HCT116 (cell line): ENCODE results near the gene RCBTB2. TPM values are rescaled to one million over a fixed set of nuclear protein-coding genes. Genes with fewer than 3 reads are reported as not detected.

Experiments
- ATAC-seq: fragments of 200-7000 bp; cut with Tn5 transposase; 2 replicates; pipeline ENCODE4 v1.9.1; 2020; ENCODE audit warnings: mild to moderate bottlenecking, moderate library complexity
- BruUV-seq: library from RNA; stranded (reverse); fragments of 400-500 nt; replicated peaks from 2 replicates; lab custom pipeline; 2021; lab: Mats Ljungman, UMichigan
- CTCF ChIA-PET: fragments of 300-600 bp; sonication (Branson Sonifier 250); formaldehyde crosslinking; loops from one replicate; lab custom pipeline; 2021; ENCODE audit warnings: antibody characterized with exemption; lab: Charles Lee
- POLR2A ChIA-PET: fragments of 300-600, 350-600 bp; sonication (Branson Sonifier 250); formaldehyde crosslinking; loops from one replicate; lab custom pipeline; 2021; ENCODE audit warnings: antibody characterized with exemption; lab: Charles Lee
- RAD21 ChIA-PET, 2 experiments: fragments of 300-600 bp; sonication (Branson Sonifier 250); formaldehyde crosslinking; loops; one replicate each; lab custom pipeline; 2023; ENCODE audit warnings: low total read pairs in 2 of 2; ENCODE audit not compliant: uncharacterized antibody in 2 of 2, unreplicated experiment in 2 of 2, low non-redundant PET in 1 of 2; lab: Charles Lee
- DNase-seq: peaks from one replicate; pipeline ENCODE4 v3.0.0-alpha.2; 2010; ENCODE audit warnings: low read depth, low spot score
- H2AFZ ChIP-seq: fragments of 200-600 bp; shearing (Covaris generic), sonication (generic); 2 replicates; pipeline ENCODE4 v1.6.1; 2017; ENCODE audit warnings: low read depth, mixed run types, mixed read lengths, antibody characterized with exemption, low read length; ENCODE audit not compliant: poor library complexity, severe bottlenecking
- H3K27ac ChIP-seq: 2 replicates; pipeline ENCODE4 v1.5.1; 2012; ENCODE audit warnings: low read depth, low read length
- H3K27me3 ChIP-seq: fragments of 200-600 bp; sonication (generic); 2 replicates; pipeline ENCODE4 v1.6.1; 2016; ENCODE audit warnings: mixed run types, low read length, mixed read lengths; ENCODE audit not compliant: insufficient read depth
- H3K36me3 ChIP-seq, 2 experiments: fragments of 200-500 bp in 1 of 2; fragments of 200-600 bp in 1 of 2; sonication (Bioruptor generic) in 1 of 2; sonication (generic) in 1 of 2; 2 replicates each; pipeline versions ENCODE4 v1.5.1 to v1.6.1; 2014 to 2016; ENCODE audit warnings: low read length in 2 of 2, inconsistent platforms in 1 of 2, mixed read lengths in 1 of 2, mixed run types in 1 of 2; ENCODE audit not compliant: insufficient read depth in 2 of 2, control insufficient read depth in 1 of 2
- H3K4me1 ChIP-seq, 2 experiments: fragments of 200-600 bp in 1 of 2; sonication (generic) in 1 of 2; 2 replicates each; pipeline versions ENCODE4 v1.5.1 to v1.6.1; 2012 to 2017; ENCODE audit warnings: low read length in 2 of 2, inconsistent platforms in 1 of 2, mild to moderate bottlenecking in 1 of 2, mixed read lengths in 1 of 2, mixed run types in 1 of 2, moderate library complexity in 1 of 2; ENCODE audit not compliant: insufficient read depth in 2 of 2, control insufficient read depth in 1 of 2
- H3K4me2 ChIP-seq: fragments of 200-600 bp; sonication (generic); 2 replicates; pipeline ENCODE4 v1.6.1; 2017; ENCODE audit warnings: mixed run types, low read length, mixed read lengths
- H3K4me3 ChIP-seq, 2 experiments: fragments of 200-600 bp in 1 of 2; sonication (generic) in 1 of 2; replicated peaks in 1 of 2; 2 replicates each; pipeline ENCODE4 v1.5.1; 2011 to 2016; ENCODE audit warnings: low read length in 2 of 2, control low read depth in 1 of 2, low read depth in 1 of 2, mild to moderate bottlenecking in 1 of 2, mixed read lengths in 1 of 2, mixed run types in 1 of 2
- H3K79me2 ChIP-seq: fragments of 200-600 bp; sonication (generic); 2 replicates; pipeline ENCODE4 v1.6.1; 2017; ENCODE audit warnings: mild to moderate bottlenecking, mixed run types, low read length, moderate library complexity, mixed read lengths; ENCODE audit not compliant: insufficient read depth
- H3K9ac ChIP-seq: fragments of 200-600 bp; sonication (generic); 2 replicates; pipeline ENCODE4 v1.6.1; 2016; ENCODE audit warnings: low read length, mixed read lengths
- H3K9me2 ChIP-seq: fragments of 200-600 bp; sonication (generic), shearing (Covaris generic); 2 replicates; pipeline ENCODE4 v1.6.1; 2017; ENCODE audit warnings: mixed run types, mild to moderate bottlenecking, moderate library complexity; ENCODE audit not compliant: insufficient read depth
- H3K9me3 ChIP-seq, 2 experiments: fragments of 200-500 bp in 1 of 2; fragments of 200-600 bp in 1 of 2; sonication (Bioruptor generic) in 1 of 2; sonication (generic) in 1 of 2; 2 replicates each; pipeline ENCODE4 v1.6.1; 2014 to 2017; ENCODE audit warnings: low read length in 2 of 2, mixed read lengths in 2 of 2, inconsistent platforms in 1 of 2, low read depth in 1 of 2, mild to moderate bottlenecking in 1 of 2, mixed run types in 1 of 2, moderate library complexity in 1 of 2; ENCODE audit not compliant: control insufficient read depth in 1 of 2, insufficient read depth in 1 of 2
- H4K20me1 ChIP-seq: fragments of 200-600 bp; sonication (generic), shearing (Covaris generic); 2 replicates; pipeline ENCODE4 v1.6.1; 2017; ENCODE audit warnings: mixed run types, mild to moderate bottlenecking, moderate library complexity; ENCODE audit not compliant: insufficient read depth
- FOSL1 ChIP-seq: IDR thresholded peaks from 2 replicates; pipeline ENCODE4 v1.6.1; 2012; ENCODE audit warnings: low read depth
- JUND ChIP-seq: IDR thresholded peaks from 2 replicates; pipeline ENCODE4 v1.6.1; 2012
- SIN3A ChIP-seq: IDR thresholded peaks from 2 replicates; pipeline ENCODE4 v1.6.1; 2012; ENCODE audit warnings: low read depth
- TCF7L2 ChIP-seq: IDR thresholded peaks from 2 replicates; pipeline ENCODE4 v1.7.0; 2011; ENCODE audit warnings: borderline replicate concordance, inconsistent platforms; ENCODE audit not compliant: insufficient read depth, insufficient read length; ENCODE audit errors: extremely low read depth
- intact Hi-C: fragments of 100-400 bp; cut with micrococcal nuclease; formaldehyde crosslinking; loops from 2 replicates; pipeline ENCODE4 v1.10.0; 2022
- total RNA-seq: library from RNA; stranded (reverse); gene quantifications from one replicate; pipeline ENCODE4 v1.2.1, GENCODE V29; 2021; ENCODE audit not compliant: unreplicated experiment

RCBTB2 gene
- total RNA-seq, 1 experiment from 2014 or later, result 1.3 TPM

DNA sequence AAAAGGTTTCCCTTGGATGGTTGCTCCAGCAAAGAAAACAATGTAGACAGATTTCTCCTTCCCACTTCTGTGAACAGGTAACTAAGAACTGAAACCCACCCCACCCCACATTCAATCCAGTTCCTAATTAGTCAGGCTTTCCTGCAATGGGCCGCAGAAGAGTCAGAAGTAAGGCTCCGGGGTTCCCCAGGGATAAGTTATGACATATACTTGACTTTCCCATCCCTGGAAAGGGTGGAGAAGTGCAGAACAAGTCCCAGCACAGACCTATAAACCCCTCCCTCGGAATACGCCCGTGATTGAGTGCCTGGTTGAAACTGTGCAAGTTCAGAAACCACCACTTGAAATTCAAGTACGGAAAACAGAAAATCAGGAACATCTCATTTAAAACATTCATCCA is 24.9 kb downstream of the RCBTB2 start:
- H3K9me2 ChIP-seq, result no peaks in the 10 kb centered on the region
- no peaks in the 10 kb centered on the region for H3K79me2 ChIP-seq
- RAD21 ChIA-PET, result no interaction called here
- no peaks in the 10 kb centered on the region for H3K36me3 ChIP-seq
- no peaks in the 10 kb centered on the region for H3K9me3 ChIP-seq
- no peak overlapping the region for H3K27ac ChIP-seq
- intact Hi-C loops, result no loop called here
- H2AFZ ChIP-seq, result no peak overlapping the region
- no peak overlapping the region for H3K4me2 ChIP-seq
- CTCF ChIA-PET, result no interaction called here
- no peak for TF ChIP-seq JUND
- TF ChIP-seq, all 23 proteins: peak for 0
- no peak for ATAC-seq
- no TSS peak for BruUV-seq
- Histone ChIP-seq H3K9ac (no peak overlapping the region), H3K4me3 (no peak overlapping the region), H3K4me1 (no peaks in the 10 kb centered on the region), H4K20me1 (no peaks in the 10 kb centered on the region), H3K27me3 (no peaks in the 10 kb centered on the region)
- no peak for DNase-seq
- POLR2A ChIA-PET, result no interaction called here

DNA sequence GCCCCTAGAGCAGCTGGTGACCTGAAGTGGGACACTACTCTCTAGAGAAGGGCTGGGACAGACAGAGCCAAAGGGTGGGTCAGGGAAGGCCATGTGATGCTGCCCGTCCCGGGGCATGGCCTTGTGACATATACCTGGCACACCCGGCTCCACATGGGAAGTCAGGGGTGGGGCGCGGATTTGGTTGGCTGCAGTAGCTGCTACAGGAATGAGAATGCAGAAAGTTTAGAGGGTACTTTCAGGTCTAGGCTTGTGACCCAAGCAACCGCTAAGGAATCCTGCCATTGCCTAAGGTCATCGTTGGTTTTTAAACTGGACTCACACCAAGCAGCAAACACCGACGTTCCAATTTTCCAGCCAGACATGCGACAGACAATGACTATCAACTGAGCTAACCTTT is 25.9 kb downstream of the RCBTB2 start:
- Histone ChIP-seq H3K27me3 (no peaks in the 10 kb centered on the region), H4K20me1 (no peaks in the 10 kb centered on the region), H3K36me3 (no peaks in the 10 kb centered on the region), H3K79me2 (no peaks in the 10 kb centered on the region), H3K9ac (no peak overlapping the region), H3K9me3 (no peaks in the 10 kb centered on the region), H2AFZ (no peak overlapping the region), H3K27ac (no peak overlapping the region), H3K4me2 (no peak overlapping the region), H3K9me2 (no peaks in the 10 kb centered on the region), H3K4me1 (no peaks in the 10 kb centered on the region), H3K4me3 (no peak overlapping the region)
- ChIA-PET CTCF (no interaction called here), POLR2A (no interaction called here), RAD21 (no interaction called here)
- BruUV-seq, result no TSS peak
- ATAC-seq (no peak), DNase-seq (no peak)
- no peak for TF ChIP-seq TCF7L2
- no peak for TF ChIP-seq SIN3A
- no peak for TF ChIP-seq FOSL1
- intact Hi-C loops, result no loop called here
